ENCODE data around the gene PSMC3IP. TPM values are rescaled to one million over a fixed set of nuclear protein-coding genes. Genes with fewer than 3 reads are reported as not detected.

Gene PSMC3IP
- total RNA-seq, 2 donors from 2014 or later = 2.2 to 11.6 TPM

DNA sequence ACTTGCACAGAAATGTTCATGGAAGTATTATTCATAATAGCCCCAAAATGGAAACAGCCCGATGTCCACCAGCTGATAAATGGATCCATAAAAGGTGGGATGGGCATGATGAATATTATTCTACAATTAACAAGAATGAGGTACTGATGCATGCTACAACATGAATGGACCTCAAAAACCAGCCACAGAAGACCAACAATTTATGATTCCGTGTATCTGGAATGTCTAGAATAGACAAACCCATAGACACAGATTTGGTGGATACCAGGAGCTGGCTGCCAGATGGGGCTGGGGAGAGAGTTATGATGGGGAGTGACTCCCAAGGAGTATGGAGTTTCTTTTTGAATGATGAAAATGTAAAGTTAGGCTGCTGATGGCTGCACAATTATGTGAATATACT is 52.3 kb downstream of the PSMC3IP start:
- Histone ChIP-seq H3K9ac (ENCODE audit: low read depth in 2 of 2, low read length in 2 of 2) (no peak overlapping the region), H3K4me1 (peaks cover 12% of the 10 kb centered on the region), H3K27me3 (no peaks in the 10 kb centered on the region), H3K4me3 (no peak overlapping the region), H3K27ac (no peak overlapping the region), H3K9me3 (no peaks in the 10 kb centered on the region), H3K36me3 (no peaks in the 10 kb centered on the region)
- intact Hi-C loops (cut with DNase I) = no loop called here
- TF ChIP-seq, protein P1, sequence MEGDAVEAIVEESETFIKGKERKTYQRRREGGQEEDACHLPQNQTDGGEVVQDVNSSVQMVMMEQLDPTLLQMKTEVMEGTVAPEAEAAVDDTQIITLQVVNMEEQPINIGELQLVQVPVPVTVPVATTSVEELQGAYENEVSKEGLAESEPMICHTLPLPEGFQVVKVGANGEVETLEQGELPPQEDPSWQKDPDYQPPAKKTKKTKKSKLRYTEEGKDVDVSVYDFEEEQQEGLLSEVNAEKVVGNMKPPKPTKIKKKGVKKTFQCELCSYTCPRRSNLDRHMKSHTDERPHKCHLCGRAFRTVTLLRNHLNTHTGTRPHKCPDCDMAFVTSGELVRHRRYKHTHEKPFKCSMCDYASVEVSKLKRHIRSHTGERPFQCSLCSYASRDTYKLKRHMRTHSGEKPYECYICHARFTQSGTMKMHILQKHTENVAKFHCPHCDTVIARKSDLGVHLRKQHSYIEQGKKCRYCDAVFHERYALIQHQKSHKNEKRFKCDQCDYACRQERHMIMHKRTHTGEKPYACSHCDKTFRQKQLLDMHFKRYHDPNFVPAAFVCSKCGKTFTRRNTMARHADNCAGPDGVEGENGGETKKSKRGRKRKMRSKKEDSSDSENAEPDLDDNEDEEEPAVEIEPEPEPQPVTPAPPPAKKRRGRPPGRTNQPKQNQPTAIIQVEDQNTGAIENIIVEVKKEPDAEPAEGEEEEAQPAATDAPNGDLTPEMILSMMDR (IDR thresholded peaks at IDR 0.05) = no peak
- DNase-seq = no peak

DNA sequence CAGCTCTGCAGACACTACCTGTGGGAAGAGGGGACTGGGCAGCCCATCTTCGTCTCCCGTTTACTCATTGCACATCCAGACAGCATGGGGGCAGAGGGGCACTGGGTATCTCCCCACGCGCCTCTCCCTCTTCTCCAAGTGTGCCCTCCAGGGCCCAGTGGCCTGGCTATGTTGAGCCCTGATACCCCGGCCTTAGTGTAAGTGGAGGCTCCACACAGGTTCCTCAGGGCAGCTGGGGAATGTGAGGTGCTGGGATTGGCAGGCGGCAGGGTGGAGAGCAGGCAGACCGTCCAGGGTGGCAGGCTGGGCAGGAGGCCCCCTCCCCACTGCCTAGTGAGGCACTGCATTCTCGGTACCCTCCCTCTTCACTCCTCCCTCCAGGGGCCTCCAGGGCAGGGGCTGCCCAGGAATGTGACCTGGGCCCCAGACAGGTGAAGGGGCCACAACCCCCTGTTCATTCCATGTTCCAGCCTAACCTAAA is 54.7 kb downstream of the PSMC3IP start:
- Histone ChIP-seq H3K36me3 (no peaks in the 10 kb centered on the region), H3K9ac (ENCODE audit: low read depth in 2 of 2, low read length in 2 of 2) (no peak overlapping the region), H3K4me3 (no peak overlapping the region), H3K27ac (peak overlapping the region; percentile 95), H3K4me1 (peaks cover 33% of the 10 kb centered on the region), H3K27me3 (no peaks in the 10 kb centered on the region), H3K9me3 (no peaks in the 10 kb centered on the region)
- intact Hi-C loops (cut with DNase I) = loop anchor here (5.0 kb wide), 1 partner anchor 201 kb away; no protein-coding TSS in a partner anchor
- TF ChIP-seq, protein P1 (IDR thresholded peaks at IDR 0.05) = no peak
- no peak for DNase-seq

Other genes starting within 250 kb of the PSMC3IP start
- gene STAT3, start 189.3 kb downstream of the PSMC3IP start, total RNA-seq = 100 to 1,000 TPM; 137 to 216 TPM
- gene CAVIN1, start 154.5 kb downstream of the PSMC3IP start, total RNA-seq = 10 to 100 TPM; 25.2 to 74.6 TPM
- gene ATP6V0A1, start 118.9 kb downstream of the PSMC3IP start, total RNA-seq = 10 to 100 TPM; 77.6 to 93.0 TPM
- gene NAGLU, start 41.5 kb downstream of the PSMC3IP start, total RNA-seq = 10 to 100 TPM; 27.8 to 38.6 TPM
- gene HSD17B1, start 24.8 kb downstream of the PSMC3IP start, total RNA-seq = 1 to 10 TPM in 1 of 2 donors, under 1 TPM in 1; 0.88 to 1.7 TPM
- gene COASY, start 15.6 kb downstream of the PSMC3IP start, total RNA-seq = 100 to 1,000 TPM in 1 of 2 donors, 10 to 100 TPM in 1; 94.2 to 176 TPM
- 10 to 100 TPM; 79.6 to 83.0 TPM for gene MLX, start 10.6 kb downstream of the PSMC3IP start, total RNA-seq
- 10 to 100 TPM; 49.2 to 60.3 TPM for gene RETREG3, start 31.6 kb upstream of the PSMC3IP start, total RNA-seq
- gene TUBG1, start 32.0 kb upstream of the PSMC3IP start, total RNA-seq = 10 to 100 TPM; 32.3 to 86.9 TPM
- 1 to 10 TPM; 5.6 to 7.7 TPM for gene TUBG2, start 81.6 kb upstream of the PSMC3IP start, total RNA-seq
- 10 to 100 TPM; 14.6 to 17.6 TPM for gene PLEKHH3, start 99.3 kb upstream of the PSMC3IP start, total RNA-seq
- gene CCR10, start 104.1 kb upstream of the PSMC3IP start, total RNA-seq = under 1 TPM; 0.56 to 0.86 TPM
- 1 to 10 TPM; 1.5 to 5.0 TPM for gene CNTNAP1, start 104.8 kb upstream of the PSMC3IP start, total RNA-seq
- gene EZH1, start 167.3 kb upstream of the PSMC3IP start, total RNA-seq = 10 to 100 TPM; 15.9 to 20.3 TPM
- gene RAMP2, start 183.5 kb upstream of the PSMC3IP start, total RNA-seq = 1 to 10 TPM; 3.5 to 8.4 TPM
- gene VPS25, start 195.7 kb upstream of the PSMC3IP start, total RNA-seq = 100 to 1,000 TPM in 1 of 2 donors, 10 to 100 TPM in 1; 86.9 to 105 TPM
- 10 to 100 TPM; 32.6 to 54.6 TPM for gene WNK4, start 202.9 kb upstream of the PSMC3IP start, total RNA-seq
- gene COA3, start 221.0 kb upstream of the PSMC3IP start, total RNA-seq = 100 to 1,000 TPM; 167 to 219 TPM
- gene CNTD1, start 221.1 kb upstream of the PSMC3IP start, total RNA-seq = under 1 TPM in 1 of 2 donors, not detected in 1; 0.61 TPM
- gene BECN1, start 246.6 kb upstream of the PSMC3IP start, total RNA-seq = 100 to 1,000 TPM; 118 to 145 TPM